NCI-H2227 (cell line): Measurements from ENCODE around the gene PSORS1C2.

Source experiments
- DNase-seq: peaks from one replicate; lab custom pipeline; 2025; ENCODE audit not compliant: unreplicated experiment; lab: John Stamatoyannopoulos, UW

Gene PSORS1C2

DNA sequence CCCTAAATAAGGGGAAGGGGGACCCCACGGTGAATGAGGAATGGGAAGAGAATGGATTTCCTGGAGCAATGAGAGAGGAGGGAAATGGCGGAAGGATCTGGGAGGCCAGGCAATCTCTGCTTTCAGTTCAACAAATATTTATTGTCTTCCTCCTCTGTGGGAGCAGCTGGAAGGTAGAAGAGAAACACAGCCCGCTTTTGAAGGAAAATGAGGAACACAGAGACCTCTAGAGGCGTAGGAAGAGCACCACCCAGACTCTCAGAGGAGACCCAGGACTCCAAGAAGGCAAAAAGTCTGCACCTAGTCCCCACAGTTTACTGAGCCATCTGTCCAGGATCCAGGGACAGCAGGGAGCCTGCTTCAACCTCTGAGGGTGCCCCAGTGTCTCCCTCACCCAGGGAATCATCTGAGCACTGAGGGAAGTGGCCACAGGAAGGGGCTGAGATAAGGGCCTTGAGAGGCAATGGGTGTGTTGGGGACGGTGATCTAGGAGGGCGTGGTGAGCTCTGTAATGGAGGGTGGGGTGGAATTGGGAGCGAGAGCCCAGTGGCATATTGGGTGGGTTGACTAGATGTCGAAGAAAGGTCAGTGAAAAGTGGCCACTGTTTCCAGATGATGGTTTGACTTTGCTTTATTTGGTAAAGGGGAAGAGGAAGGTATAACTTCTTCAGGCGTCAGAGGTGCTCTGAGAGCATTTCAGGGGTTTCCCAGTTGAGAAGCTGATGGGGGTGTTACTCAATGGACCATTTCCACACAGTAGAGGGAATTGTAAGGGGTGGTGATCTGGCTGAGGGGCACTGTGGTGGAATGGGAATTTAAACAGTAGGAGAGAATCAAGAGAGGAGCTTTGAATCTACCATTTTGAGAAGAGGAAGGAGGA, 23.7 kb downstream of the PSORS1C2 start:
- DNase-seq, result no peak

GRCh38 chr6:31114541-31114878, 24.4 kb downstream of the PSORS1C2 start, which contains the start of gene PSORS1C1:
Gene PSORS1C1, plus strand, starts transcription at chr6:31114800. Its CDS starts 14,833 bp downstream, at chr6:31129633.
- DNase-seq, result no peak

DNA sequence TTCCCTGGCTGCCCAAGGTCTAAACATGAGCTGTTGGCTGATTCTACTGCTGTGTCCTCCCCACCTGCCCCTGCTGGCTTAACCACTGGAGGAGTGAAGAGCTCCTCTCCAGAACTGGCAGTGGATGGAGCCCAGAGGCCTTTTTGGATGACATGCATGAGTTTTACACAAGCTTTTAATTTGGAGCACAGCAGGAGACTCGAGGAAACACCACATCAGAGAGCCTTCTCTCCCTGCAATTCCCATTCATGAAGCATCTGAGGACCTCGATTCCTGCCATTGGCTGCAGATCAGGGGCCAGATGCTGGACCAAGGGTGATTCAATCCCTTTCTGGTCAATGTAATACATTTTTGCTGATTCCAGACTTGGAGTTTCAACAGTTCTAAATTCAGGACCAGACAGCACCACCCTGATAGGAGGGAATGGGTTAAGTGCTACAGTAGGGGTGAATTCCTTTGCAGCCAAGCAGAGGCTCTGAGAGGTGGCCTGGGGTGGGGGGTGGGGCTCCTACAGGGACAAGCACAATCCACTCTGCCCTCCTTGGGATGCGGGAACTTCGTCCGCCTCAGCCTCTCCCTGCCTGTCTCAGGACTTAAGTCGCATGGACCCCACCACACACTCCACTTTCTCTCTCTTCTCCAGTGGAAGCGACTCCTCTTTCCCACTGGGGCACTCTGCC, 24.9 kb downstream of the PSORS1C2 start:
- no peak for DNase-seq

GRCh38 chr6:31112478-31112877, 26.4 kb downstream of the PSORS1C2 start, which contains the start of gene C6orf15:
Gene C6orf15, minus strand, starts transcription at chr6:31112575. Its CDS starts 20 bp downstream, at chr6:31112555.
- no peak for DNase-seq

DNA sequence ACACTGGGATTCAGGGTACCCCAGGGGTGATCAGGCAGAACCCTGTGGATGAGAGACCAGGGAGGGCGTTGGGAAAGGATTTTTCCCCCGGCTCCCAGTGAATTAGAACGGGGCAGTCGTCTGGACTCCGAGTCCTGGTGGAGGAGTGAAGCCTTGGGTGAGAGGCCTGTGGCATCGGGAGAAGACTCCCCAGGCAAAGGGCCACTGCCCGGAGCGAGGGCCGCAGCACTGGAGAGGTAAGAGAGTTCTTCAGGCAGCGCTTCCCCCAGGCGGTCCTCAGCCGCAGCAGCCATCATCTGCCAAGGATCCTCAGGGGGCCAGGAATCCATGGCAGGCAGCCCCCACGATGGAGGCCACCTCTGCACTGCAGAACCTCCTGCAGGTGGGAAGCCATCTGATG, 27.2 kb downstream of the PSORS1C2 start:
- no peak for DNase-seq

DNA sequence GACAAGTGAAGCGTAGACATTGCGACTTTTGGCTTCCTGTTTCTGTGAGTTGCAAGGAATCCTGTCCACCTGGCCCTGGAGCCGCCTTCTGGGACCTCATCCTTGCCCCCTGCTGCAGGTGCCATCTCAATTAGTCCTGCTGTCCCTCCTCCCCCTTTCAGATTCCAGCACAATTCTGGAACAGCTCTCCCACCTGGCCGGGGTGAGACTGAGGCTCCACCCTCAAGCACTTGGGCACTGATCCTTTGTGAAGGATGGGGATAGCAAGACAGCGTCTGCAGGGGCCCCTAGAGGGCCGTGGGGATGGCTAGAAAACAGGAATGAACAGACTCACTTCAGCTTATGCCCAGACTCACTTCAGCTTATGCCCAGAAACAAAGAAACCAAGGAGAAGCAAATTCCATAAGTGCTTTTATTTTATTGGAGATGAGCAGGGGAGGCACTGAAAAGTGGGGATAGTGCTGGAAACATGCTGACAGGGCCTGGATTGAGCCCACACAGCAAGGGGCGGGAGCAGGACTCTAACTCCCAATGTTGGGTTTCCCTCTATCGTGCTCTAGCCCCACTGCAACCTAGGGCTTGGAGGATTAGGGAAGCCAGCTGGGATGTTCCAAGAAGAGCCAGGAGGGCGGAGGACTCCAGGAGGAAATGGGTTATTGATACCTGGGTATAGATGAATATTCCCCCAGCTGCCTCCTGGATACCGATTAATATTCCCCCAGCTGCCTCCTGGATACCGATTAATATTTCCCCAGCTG, 27.9 kb downstream of the PSORS1C2 start:
- no peak for DNase-seq

DNA sequence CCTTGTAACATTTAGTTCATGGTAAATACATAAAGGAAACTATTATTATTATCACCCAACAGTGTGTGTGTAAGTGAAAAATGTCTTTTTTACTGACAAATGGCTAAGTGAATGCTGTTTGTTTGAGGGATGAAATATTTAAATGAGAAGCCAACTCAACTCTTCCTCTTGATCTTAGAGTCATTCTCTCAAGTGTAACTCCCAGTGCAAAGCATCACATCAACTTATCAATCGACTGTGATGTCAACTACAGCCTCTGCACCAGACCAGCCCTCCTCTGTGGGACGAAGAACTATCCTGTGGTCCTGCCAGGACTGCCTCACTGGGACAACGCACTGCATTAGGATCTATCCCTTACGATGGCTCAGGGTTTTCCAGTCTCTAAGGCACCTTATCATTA, 31.8 kb downstream of the PSORS1C2 start:
- no peak for DNase-seq

DNA sequence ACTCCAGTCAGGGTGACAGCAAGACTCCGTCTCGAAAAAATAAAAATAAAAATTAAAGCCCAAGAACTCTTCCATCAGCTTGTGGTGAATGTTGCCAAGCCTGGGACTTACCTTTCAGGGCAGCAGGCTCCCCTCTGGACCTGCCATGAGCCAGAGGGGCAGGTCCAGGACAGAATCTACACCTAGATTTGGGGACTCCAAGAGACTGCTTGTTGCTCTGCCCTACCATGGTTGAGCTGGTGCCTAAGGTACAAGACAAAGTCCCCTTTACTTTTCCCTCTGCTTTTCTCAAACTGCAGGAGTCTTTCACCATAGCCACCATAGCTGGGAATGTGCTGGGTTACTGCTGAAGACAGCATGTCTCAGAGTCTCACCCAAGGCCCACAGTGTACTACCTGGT, 35.7 kb downstream of the PSORS1C2 start:
- DNase-seq, result no peak

- no peak for DNase-seq
Measured at GRCh38 chr6:31098449-31098938, 40.4 kb downstream of the PSORS1C2 start.

- peak; percentile 68 for DNase-seq
Measured at GRCh38 chr6:31096656-31097055, 42.2 kb downstream of the PSORS1C2 start.

- DNase-seq, result no peak
Measured at GRCh38 chr6:31096215-31096614, 42.7 kb downstream of the PSORS1C2 start.

- no peak for DNase-seq
Measured at GRCh38 chr6:31094389-31094881, 44.4 kb downstream of the PSORS1C2 start.

DNA sequence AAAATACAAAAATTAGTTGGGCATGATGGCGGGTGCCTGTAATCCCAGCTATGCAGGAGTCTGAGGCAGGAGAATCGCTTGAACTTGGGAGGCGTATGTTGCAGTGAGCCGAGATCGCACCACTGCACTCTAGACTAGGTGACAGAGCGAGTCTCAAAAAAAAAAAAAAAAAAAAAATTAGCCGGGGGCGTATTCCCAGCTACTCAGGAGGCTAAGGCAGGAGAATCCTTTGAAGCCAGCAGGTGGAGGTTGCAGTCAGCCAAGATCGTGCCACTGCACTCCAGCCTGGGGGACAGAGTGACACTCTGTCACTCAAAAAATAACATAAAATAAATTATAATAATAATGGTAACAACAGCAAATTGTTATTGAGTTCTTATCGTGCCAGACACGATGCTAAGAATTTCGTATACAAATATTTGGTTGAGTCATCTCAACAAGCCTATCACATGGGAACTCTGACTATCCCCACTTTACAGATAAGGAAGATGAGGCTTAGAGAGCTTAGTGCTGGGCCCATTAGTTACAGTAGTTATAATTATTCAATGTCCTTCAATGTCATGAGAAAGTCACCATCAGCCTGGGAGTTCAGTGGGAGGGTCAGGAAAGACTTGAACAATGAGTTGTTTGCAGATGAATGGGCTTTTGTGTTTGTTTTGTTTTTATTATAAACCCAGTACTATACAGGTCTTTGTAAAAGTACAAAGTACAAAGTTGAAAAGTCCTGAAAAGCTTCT, 45.9 kb downstream of the PSORS1C2 start:
- no peak for DNase-seq

DNA sequence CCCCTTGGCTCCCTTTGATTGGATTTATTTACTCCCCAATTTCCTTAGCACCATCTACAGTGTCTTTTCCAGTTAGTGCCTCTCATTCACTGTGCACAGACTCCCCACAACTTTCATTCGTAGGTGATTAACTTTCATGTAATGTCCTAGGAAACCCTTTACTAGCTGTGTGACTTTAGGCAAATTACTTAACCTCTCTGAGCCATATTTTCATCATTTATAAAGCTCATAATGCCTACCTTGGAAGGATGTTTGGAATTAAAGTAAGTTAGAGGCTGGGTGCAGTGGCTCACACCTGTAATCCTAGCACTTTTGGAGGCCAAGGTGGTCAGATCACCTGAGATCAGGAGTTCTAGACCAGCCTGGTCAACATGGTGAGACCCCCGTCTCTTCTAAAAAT, 46.6 kb downstream of the PSORS1C2 start:
- DNase-seq, result no peak

DNA sequence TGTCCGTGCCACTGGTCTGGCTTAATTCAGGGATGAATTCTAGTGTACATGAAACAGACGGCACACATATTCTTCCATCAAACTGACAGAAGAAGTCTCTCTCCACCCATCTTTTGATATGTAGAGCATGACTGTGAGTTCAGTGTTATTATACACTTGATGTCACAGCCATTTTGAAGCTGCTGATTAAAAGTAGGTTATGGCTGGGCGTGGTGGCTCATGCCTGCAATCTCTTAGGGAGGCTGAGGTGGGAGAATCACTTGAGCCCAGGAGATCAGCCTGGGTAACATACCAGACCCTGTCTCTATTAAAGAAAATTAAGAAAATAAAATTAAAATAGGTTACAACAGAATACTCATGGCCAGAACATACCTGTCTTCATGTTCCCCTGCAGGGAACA, 47.2 kb downstream of the PSORS1C2 start:
- DNase-seq, result peak; percentile 15

- no peak for DNase-seq
Measured at GRCh38 chr6:31090973-31091364, 47.9 kb downstream of the PSORS1C2 start.

- no peak for DNase-seq
Measured at GRCh38 chr6:31090275-31090972, 48.4 kb downstream of the PSORS1C2 start.
